GM12874 (cell line): ENCODE results near the gene HELZ2.

Experiments used
- CTCF ChIP-seq: IDR thresholded peaks from 2 replicates; pipeline ENCODE4 v1.5.1; 2011; ENCODE audit warnings: low read depth, mild to moderate bottlenecking, control low read depth, low read length, moderate library complexity; ENCODE audit not compliant: insufficient read depth

Gene HELZ2

GRCh38 chr20:63606686-63607085 lies 32.6 kb upstream of the HELZ2 start:
- TF ChIP-seq CTCF, result no peak

DNA sequence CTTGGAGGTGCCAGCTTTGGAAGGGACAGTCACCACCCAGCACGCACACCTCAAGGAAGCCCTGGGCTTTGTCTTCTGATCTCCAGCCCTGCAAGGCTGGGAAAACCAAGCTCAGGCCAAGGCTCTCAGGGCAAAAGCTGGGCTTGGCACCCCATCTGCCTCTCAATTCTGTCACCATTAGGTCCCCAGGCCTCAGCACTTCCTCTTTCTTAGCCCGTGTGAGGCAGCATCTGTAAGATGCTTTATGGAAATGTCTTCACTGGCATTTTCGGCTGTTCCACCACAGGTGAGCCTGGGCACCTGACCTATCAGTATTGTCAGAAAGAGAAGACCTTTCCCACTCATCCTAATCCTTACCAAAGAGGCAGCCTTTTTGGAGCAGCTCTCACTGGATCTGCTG lies 28.3 kb upstream of the HELZ2 start:
- no peak for TF ChIP-seq CTCF

DNA sequence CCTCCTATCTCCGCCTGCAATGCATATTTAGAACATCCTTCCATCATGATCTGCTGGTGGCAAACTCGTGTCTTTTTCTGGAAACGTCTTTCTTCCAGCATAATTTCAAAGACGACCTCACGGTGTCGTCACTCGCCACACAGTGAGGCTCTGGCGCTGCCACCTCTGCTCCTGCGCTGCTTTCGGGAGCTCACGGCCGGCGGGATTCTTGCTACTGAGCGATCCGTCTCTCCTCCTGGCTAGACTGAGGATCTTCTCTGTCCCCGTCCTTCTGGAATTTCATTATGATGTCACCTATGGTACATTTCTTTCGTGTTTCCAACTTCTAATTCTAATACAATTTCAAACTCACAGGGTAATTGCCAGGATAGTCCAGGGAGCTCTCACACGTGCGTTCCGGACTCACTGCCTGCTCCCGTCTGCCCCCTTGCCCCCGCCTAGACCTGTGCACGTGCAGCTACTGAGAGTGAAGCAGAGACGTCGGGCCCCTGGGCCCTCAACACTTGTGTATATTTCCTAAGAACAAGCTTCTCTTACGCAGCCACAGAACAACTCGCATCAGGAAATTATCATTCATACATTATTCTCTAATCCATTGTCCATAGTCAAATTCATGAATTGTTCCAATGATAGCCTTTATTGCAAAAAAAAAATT lies 25.5 kb upstream of the HELZ2 start:
- TF ChIP-seq CTCF, result no peak

DNA sequence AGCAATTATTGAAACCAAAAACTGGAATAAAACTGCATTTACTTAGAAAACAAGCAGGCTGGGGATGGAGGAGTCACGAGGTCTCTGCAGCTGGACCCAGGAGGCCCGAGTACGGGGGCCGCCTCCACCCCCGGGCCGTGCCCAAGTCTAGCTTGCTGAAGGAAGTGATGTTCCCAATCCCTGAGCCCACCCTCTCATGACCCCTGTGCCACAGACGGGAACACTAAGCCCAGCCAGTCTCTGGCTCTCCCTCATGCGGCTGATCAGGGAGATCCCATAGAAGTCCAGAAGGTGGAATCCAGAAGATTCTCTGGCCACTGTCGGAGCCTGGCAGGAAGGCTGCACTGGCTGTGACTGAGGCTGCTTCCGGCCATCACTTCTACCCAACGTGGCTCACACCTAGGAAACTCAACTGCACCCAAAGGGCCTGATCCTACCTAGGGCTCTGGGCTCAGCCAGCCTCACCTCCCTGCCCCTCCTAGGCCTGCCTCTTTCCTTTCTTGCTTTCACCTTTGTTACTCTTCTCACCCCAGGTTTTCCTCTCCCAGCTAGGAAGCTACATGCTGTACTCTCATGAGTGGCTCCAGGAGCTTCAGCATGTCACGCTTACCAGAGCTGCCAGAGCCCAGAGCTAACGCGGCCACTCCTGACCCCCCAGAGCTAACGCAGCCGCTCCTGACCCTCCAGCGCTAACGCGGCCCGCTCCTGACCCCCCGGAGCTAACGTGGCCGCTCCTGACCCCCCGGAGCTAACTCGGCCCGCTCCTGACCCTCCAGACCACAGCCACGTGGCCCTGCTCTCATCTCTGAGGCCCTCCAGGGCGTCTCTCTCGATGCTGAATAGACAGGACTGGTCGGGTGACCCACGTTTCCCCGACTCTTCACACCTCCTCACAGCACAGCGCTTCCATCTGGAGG lies 24.7 kb upstream of the HELZ2 start:
- TF ChIP-seq CTCF, result no peak

GRCh38 chr20:63597651-63598478 lies 23.8 kb upstream of the HELZ2 start:
- no peak for TF ChIP-seq CTCF

- no peak for TF ChIP-seq CTCF
Measured at GRCh38 chr20:63596423-63596822, 22.4 kb upstream of the HELZ2 start.
